Breast epithelium (tissue), 4 donors: Measurements from ENCODE around the gene AGPAT2. TPM values are rescaled to one million over a fixed set of nuclear protein-coding genes. Genes with fewer than 3 reads are reported as not detected.
A peak's percentile ranks its signal among the peaks of the same experiment; 100 is the strongest.

ENCODE experiments used
- DNase-seq, 2 donors: peaks; one replicate each; pipeline ENCODE4 v3.0.0-alpha.2; 2019; ENCODE audit warnings: low spot score in 2 of 2
- H3K27ac ChIP-seq, 2 donors: fragments of 200-600 bp; sonication (generic) in 1 of 2; one replicate each; pipeline ENCODE4 v1.5.1; 2016 to 2019; ENCODE audit warnings: mild to moderate bottlenecking in 1 of 2
- H3K27me3 ChIP-seq, 2 donors: fragments of 200-600 bp; sonication (generic) in 1 of 2; one replicate each; pipeline versions ENCODE4 v1.5.1 to v1.6.0; 2017 to 2019; ENCODE audit warnings: control low read depth in 1 of 2, mild to moderate bottlenecking in 1 of 2
- H3K36me3 ChIP-seq: fragments of 200-600 bp; one replicate; pipeline ENCODE4 v1.5.1; 2019
- H3K4me1 ChIP-seq, 2 donors: fragments of 200-600 bp; sonication (generic); one replicate each; pipeline ENCODE4 v1.5.1; 2016 to 2019; ENCODE audit warnings: control low read depth in 1 of 2
- H3K4me3 ChIP-seq, 3 donors: fragments of 200-600 bp; sonication (generic); 1 replicate in 2 of 3; 2 replicates in 1 of 3; pipeline ENCODE4 v1.5.1; 2016 to 2019; ENCODE audit warnings: mild to moderate bottlenecking in 3 of 3, moderate library complexity in 2 of 3
- H3K9me3 ChIP-seq, 2 donors: fragments of 200-600 bp; sonication (generic) in 1 of 2; one replicate each; pipeline ENCODE4 v1.5.1; 2016 to 2019; ENCODE audit warnings: control low read depth in 1 of 2
- CTCF ChIP-seq, 3 donors: fragments of 450-650 bp; IDR thresholded peaks; one replicate each; pipeline ENCODE4 v1.5.1; 2016 to 2017; ENCODE audit warnings: antibody characterized with exemption in 3 of 3, mild to moderate bottlenecking in 3 of 3, moderate library complexity in 3 of 3
- POLR2A ChIP-seq: fragments of 450-650 bp; IDR thresholded peaks from one replicate; pipeline ENCODE4 v1.6.1; 2016; ENCODE audit warnings: antibody characterized with exemption, mild to moderate bottlenecking, moderate library complexity
- POLR2AphosphoS5 ChIP-seq, 3 donors: sonication (generic); formaldehyde crosslinking; IDR thresholded peaks; one replicate each; pipeline ENCODE4 v1.6.1; 2017; ENCODE audit warnings: antibody characterized with exemption in 3 of 3
- intact Hi-C: fragments of 100-400 bp; cut with DNase I; formaldehyde crosslinking; loops from one replicate; pipeline ENCODE4 v1.15.1; 2023; ENCODE audit warnings: low total_unique reads
- total RNA-seq, 3 donors: library from RNA; depleted of rRNA; stranded (reverse); fragments of >200 nt; gene quantifications; one replicate each; pipeline ENCODE4 v1.1.0, GENCODE V29; 2016

AGPAT2 gene
- 100 to 1,000 TPM; 106 to 551 (median 110) TPM for total RNA-seq

GRCh38 chr9:136686794-136687711 lies at the start of gene AGPAT2:
Gene AGPAT2, minus strand, starts transcription at chr9:136687457. Its CDS starts 100 bp downstream, at chr9:136687357.
- Histone ChIP-seq H3K27ac (peak within 1 kb of the TSS; percentile 81 to 87), H3K9me3 (no peaks in the 10 kb centered on the region)

GRCh38 chr9:136735812-136736480 lies 48.7 kb upstream of the AGPAT2 start:
- TF ChIP-seq POLR2AphosphoS5 (IDR thresholded peaks at IDR 0.05) (no peak), POLR2A (no peak), CTCF (IDR thresholded peaks at IDR 0.05) (no peak)
- intact Hi-C loops: no loop called here
- DNase-seq: no peak

More at GRCh38 chr9:136686794-136687711, at the start of gene AGPAT2:
- H3K4me3 ChIP-seq: peak within 1 kb of the TSS; percentile 78 to 97 (median 86)
- DNase-seq: peak; percentile 55 to 79
- peaks cover 8 to 10% of the 10 kb centered on the region in 2 donors for H3K4me1 ChIP-seq
- no peaks in the 10 kb centered on the region for H3K27me3 ChIP-seq
- H3K36me3 ChIP-seq: no peaks in the 10 kb centered on the region
- TF ChIP-seq POLR2AphosphoS5 (IDR thresholded peaks at IDR 0.05) (peak in 1 of 3 donors; percentile 40), CTCF (IDR thresholded peaks at IDR 0.05) (no peak), POLR2A (no peak)
- intact Hi-C loops: no loop called here

GRCh38 chr9:136734837-136735496 lies 47.7 kb upstream of the AGPAT2 start:
- intact Hi-C loops: no loop called here
- no peak for TF ChIP-seq CTCF (IDR thresholded peaks at IDR 0.05)
- no peak for TF ChIP-seq POLR2AphosphoS5 (IDR thresholded peaks at IDR 0.05)
- TF ChIP-seq POLR2A: no peak
- Histone ChIP-seq H3K9me3 (no peaks in the 10 kb centered on the region), H3K36me3 (no peaks in the 10 kb centered on the region), H3K4me3 (no peak overlapping the region), H3K4me1 (no peaks in the 10 kb centered on the region), H3K27me3 (peaks cover 0 to 14% of the 10 kb centered on the region in 2 donors), H3K27ac (no peak overlapping the region)
- DNase-seq: no peak

More at GRCh38 chr9:136735812-136736480, 48.7 kb upstream of the AGPAT2 start:
- peaks cover 0 to 24% of the 10 kb centered on the region in 2 donors for H3K27me3 ChIP-seq
- peaks cover 0 to 2% of the 10 kb centered on the region in 2 donors for H3K4me1 ChIP-seq
- no peaks in the 10 kb centered on the region for H3K36me3 ChIP-seq
- no peak overlapping the region for H3K27ac ChIP-seq
- no peaks in the 10 kb centered on the region for H3K9me3 ChIP-seq
- H3K4me3 ChIP-seq: no peak overlapping the region

GRCh38 chr9:136733611-136734010 lies 46.4 kb upstream of the AGPAT2 start:
- intact Hi-C loops: no loop called here
- DNase-seq: no peak

More at GRCh38 chr9:136733611-136734010, 46.4 kb upstream of the AGPAT2 start:
- TF ChIP-seq CTCF (IDR thresholded peaks at IDR 0.05): no peak
- no peak for TF ChIP-seq POLR2A
- no peak for TF ChIP-seq POLR2AphosphoS5 (IDR thresholded peaks at IDR 0.05)
- Histone ChIP-seq H3K4me3 (no peak overlapping the region), H3K27me3 (peaks cover 0 to 2% of the 10 kb centered on the region in 2 donors), H3K36me3 (no peaks in the 10 kb centered on the region), H3K27ac (no peak overlapping the region), H3K9me3 (no peaks in the 10 kb centered on the region), H3K4me1 (peaks cover 0 to 3% of the 10 kb centered on the region in 2 donors)
